ENCODE data around the gene COLEC12. TPM values are rescaled to one million over a fixed set of nuclear protein-coding genes. Genes with fewer than 3 reads are reported as not detected.
"Not testable (repeated sequence)": the region's sequence is repeated elsewhere in the genome, so short reads cannot be mapped to it uniquely, and the experiment has no call there.

Gene COLEC12
- total RNA-seq, 2 donors from 2014 or later = not detected

GRCh38 chr18:317618-318017 lies 182.9 kb downstream of the COLEC12 start:
- Mint-ChIP-seq H3K4me3 (no peak overlapping the region), H3K36me3 (no peaks in the 10 kb centered on the region), H3K27ac (no peak overlapping the region), H3K9me3 (no peaks in the 10 kb centered on the region), H3K27me3 (peaks cover 9 to 12% of the 10 kb centered on the region in 2 donors), H3K4me1 (ENCODE audit: low read depth in 2 of 2) (peaks cover 11 to 14% of the 10 kb centered on the region in 2 donors)
- no peak for ATAC-seq
- no peak for DNase-seq (ENCODE audit: low spot score)

- Mint-ChIP-seq H3K27ac (no peak overlapping the region), H3K4me1 (ENCODE audit: low read depth in 2 of 2) (peaks cover under 1 to 1% of the 10 kb centered on the region in 2 donors), H3K36me3 (no peaks in the 10 kb centered on the region), H3K9me3 (no peaks in the 10 kb centered on the region), H3K27me3 (peaks cover 5 to 7% of the 10 kb centered on the region in 2 donors), H3K4me3 (no peak overlapping the region)
- no peak for ATAC-seq
- no peak for DNase-seq (ENCODE audit: low spot score)
Observed at GRCh38 chr18:316393-316792, 184.1 kb downstream of the COLEC12 start.

- Mint-ChIP-seq H3K4me3 (no peak overlapping the region), H3K4me1 (ENCODE audit: low read depth in 2 of 2) (no peaks in the 10 kb centered on the region), H3K27me3 (peaks cover 7 to 8% of the 10 kb centered on the region in 2 donors), H3K27ac (no peak overlapping the region), H3K36me3 (no peaks in the 10 kb centered on the region), H3K9me3 (no peaks in the 10 kb centered on the region)
- no peak for ATAC-seq
- no peak for DNase-seq (ENCODE audit: low spot score)
Observed at GRCh38 chr18:313931-314330, 186.6 kb downstream of the COLEC12 start.

GRCh38 chr18:312415-312814 lies 188.1 kb downstream of the COLEC12 start:
- H3K36me3 Mint-ChIP-seq = no peaks in the 10 kb centered on the region
- ATAC-seq (no peak), DNase-seq (ENCODE audit: low spot score) (no peak)
- H3K4me1 Mint-ChIP-seq (ENCODE audit: low read depth in 2 of 2) = no peaks in the 10 kb centered on the region
- H3K27ac Mint-ChIP-seq = no peak overlapping the region
- H3K4me3 Mint-ChIP-seq = no peak overlapping the region
- peaks cover 12 to 20% of the 10 kb centered on the region in 2 donors for H3K27me3 Mint-ChIP-seq
- H3K9me3 Mint-ChIP-seq = no peaks in the 10 kb centered on the region

GRCh38 chr18:310042-310441 lies 190.5 kb downstream of the COLEC12 start:
- H3K27ac Mint-ChIP-seq = no peak overlapping the region
- H3K27me3 Mint-ChIP-seq = peaks cover 16 to 22% of the 10 kb centered on the region in 2 donors
- no peak for DNase-seq (ENCODE audit: low spot score)
- ATAC-seq = no peak
- H3K4me3 Mint-ChIP-seq = no peak overlapping the region
- H3K4me1 Mint-ChIP-seq (ENCODE audit: low read depth in 2 of 2) = no peaks in the 10 kb centered on the region
- H3K9me3 Mint-ChIP-seq = no peaks in the 10 kb centered on the region
- no peaks in the 10 kb centered on the region for H3K36me3 Mint-ChIP-seq

- H3K4me3 Mint-ChIP-seq; DNase-seq (ENCODE audit: low spot score); H3K9me3 Mint-ChIP-seq; ATAC-seq; H3K36me3 Mint-ChIP-seq; H3K27ac Mint-ChIP-seq; H3K4me1 Mint-ChIP-seq (ENCODE audit: low read depth in 2 of 2): not testable (repeated sequence)
- H3K27me3 Mint-ChIP-seq = peaks cover 16 to 22% of the 10 kb centered on the region in 2 donors
Observed at GRCh38 chr18:308086-308485, 192.4 kb downstream of the COLEC12 start.

- no peak overlapping the region for H3K27ac Mint-ChIP-seq
- H3K36me3 Mint-ChIP-seq = no peaks in the 10 kb centered on the region
- no peaks in the 10 kb centered on the region for H3K9me3 Mint-ChIP-seq
- H3K4me3 Mint-ChIP-seq = no peak overlapping the region
- H3K27me3 Mint-ChIP-seq = peaks cover 16 to 22% of the 10 kb centered on the region in 2 donors
- no peaks in the 10 kb centered on the region for H3K4me1 Mint-ChIP-seq (ENCODE audit: low read depth in 2 of 2)
- DNase-seq (ENCODE audit: low spot score) = no peak
- no peak for ATAC-seq
Observed at GRCh38 chr18:306608-307255, 193.8 kb downstream of the COLEC12 start.

DNA sequence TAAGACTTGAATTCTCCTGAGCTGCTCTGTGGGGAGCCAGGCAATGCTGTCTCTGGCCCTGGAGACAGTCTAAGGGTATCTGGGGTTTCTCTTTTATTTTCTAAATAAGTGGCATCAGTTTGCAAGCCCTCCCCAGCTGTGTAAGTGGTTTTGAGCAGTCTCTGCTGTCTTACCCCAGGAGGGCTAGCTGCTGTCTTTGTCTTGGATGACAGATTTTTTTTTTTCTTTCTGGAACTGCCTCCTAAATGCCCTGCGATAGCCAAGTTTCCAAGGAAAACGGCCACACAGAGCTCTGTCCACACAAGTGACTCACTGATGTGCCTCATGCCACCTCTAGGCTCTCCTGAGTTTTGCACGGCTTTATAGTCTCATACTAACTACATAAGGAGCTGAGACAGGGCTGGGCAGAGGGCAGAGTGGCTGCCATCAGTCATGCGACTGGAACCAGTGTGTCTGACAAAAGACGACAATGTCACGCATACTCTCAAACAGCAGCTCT lies 195.4 kb downstream of the COLEC12 start:
- H3K27me3 Mint-ChIP-seq = peaks cover 18 to 22% of the 10 kb centered on the region in 2 donors
- no peak overlapping the region for H3K4me3 Mint-ChIP-seq
- H3K4me1 Mint-ChIP-seq (ENCODE audit: low read depth in 2 of 2) = no peaks in the 10 kb centered on the region
- no peak for DNase-seq (ENCODE audit: low spot score)
- ATAC-seq = no peak
- no peak overlapping the region for H3K27ac Mint-ChIP-seq
- no peaks in the 10 kb centered on the region for H3K36me3 Mint-ChIP-seq
- no peaks in the 10 kb centered on the region for H3K9me3 Mint-ChIP-seq

GRCh38 chr18:303607-304006 lies 196.9 kb downstream of the COLEC12 start:
- no peaks in the 10 kb centered on the region for H3K9me3 Mint-ChIP-seq
- peaks cover 18 to 20% of the 10 kb centered on the region in 2 donors for H3K27me3 Mint-ChIP-seq
- ATAC-seq (no peak), DNase-seq (ENCODE audit: low spot score) (no peak)
- H3K4me3 Mint-ChIP-seq = no peak overlapping the region
- H3K27ac Mint-ChIP-seq = no peak overlapping the region
- no peaks in the 10 kb centered on the region for H3K36me3 Mint-ChIP-seq
- no peaks in the 10 kb centered on the region for H3K4me1 Mint-ChIP-seq (ENCODE audit: low read depth in 2 of 2)

GRCh38 chr18:303011-303410 lies 197.5 kb downstream of the COLEC12 start:
- Mint-ChIP-seq H3K36me3 (no peaks in the 10 kb centered on the region), H3K9me3 (no peaks in the 10 kb centered on the region), H3K4me1 (ENCODE audit: low read depth in 2 of 2) (no peaks in the 10 kb centered on the region), H3K27ac (no peak overlapping the region), H3K4me3 (no peak overlapping the region), H3K27me3 (peaks cover 13 to 14% of the 10 kb centered on the region in 2 donors)
- no peak for ATAC-seq
- no peak for DNase-seq (ENCODE audit: low spot score)

DNA sequence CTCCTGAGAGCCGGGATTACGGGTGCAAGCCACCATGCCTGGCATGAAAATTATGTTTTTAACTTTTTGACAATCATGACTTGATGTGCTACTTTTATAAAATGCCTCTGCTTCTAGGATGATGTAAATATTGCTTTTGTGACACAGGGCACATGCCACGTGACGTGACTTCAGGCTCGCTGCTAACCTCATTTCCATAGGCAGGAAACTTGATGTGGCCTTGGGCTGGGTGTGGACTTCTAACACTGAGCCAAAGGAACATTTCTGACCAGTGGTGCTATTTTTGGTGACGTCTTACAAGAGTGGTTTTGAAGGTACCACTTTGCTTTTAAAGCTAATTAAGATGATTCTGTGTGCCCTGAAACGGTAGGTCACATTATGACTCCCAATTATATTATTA lies 198.4 kb downstream of the COLEC12 start:
- Mint-ChIP-seq H3K9me3 (no peaks in the 10 kb centered on the region), H3K4me3 (no peak overlapping the region), H3K27ac (no peak overlapping the region), H3K36me3 (no peaks in the 10 kb centered on the region), H3K27me3 (peaks cover 5 to 13% of the 10 kb centered on the region in 2 donors), H3K4me1 (ENCODE audit: low read depth in 2 of 2) (no peaks in the 10 kb centered on the region)
- DNase-seq (ENCODE audit: low spot score) = no peak
- no peak for ATAC-seq

- H3K4me3 Mint-ChIP-seq = no peak overlapping the region
- ATAC-seq (no peak), DNase-seq (ENCODE audit: low spot score) (no peak)
- H3K27me3 Mint-ChIP-seq = peaks cover 0 to 10% of the 10 kb centered on the region in 2 donors
- H3K36me3 Mint-ChIP-seq = no peaks in the 10 kb centered on the region
- H3K27ac Mint-ChIP-seq = no peak overlapping the region
- no peaks in the 10 kb centered on the region for H3K4me1 Mint-ChIP-seq (ENCODE audit: low read depth in 2 of 2)
- no peaks in the 10 kb centered on the region for H3K9me3 Mint-ChIP-seq
Observed at GRCh38 chr18:297936-298335, 202.6 kb downstream of the COLEC12 start.

DNA sequence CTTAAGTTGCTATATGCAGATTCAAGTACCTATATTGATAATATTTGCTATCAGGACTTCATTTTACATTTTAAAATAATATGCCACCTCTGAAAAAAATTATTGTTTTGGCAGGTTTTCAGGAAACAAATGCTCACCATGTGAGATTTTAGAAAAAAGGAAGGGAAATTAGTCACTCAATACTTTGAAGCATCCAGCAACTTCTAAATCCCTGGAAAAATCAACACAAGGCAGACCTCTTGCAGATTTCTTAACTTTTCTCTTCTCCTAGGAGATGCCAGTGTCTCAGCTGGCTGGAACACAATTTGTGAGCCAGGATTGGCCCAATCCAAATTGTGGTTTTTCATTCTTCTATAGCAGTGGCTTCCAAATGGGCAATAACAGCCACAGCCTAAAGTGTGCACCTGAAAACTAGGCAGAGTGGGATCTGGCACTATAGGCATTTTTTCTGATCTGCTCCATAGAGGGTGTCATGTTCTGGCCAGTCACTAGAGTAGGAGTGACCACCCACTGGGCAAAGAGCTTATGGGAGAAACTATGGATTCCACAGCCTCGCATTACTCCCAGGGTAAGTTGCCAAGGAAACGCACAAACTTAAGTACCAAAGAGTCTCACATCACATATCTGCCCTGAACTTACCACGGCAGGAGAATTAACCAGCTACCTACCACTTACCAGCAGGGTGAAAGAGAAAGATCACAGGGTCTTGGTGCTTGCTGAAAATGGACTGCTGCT lies 204.6 kb downstream of the COLEC12 start:
- DNase-seq (ENCODE audit: low spot score) (no peak), ATAC-seq (no peak)
- H3K4me1 Mint-ChIP-seq (ENCODE audit: low read depth in 2 of 2) = no peaks in the 10 kb centered on the region
- no peaks in the 10 kb centered on the region for H3K9me3 Mint-ChIP-seq
- H3K36me3 Mint-ChIP-seq = no peaks in the 10 kb centered on the region
- no peak overlapping the region for H3K4me3 Mint-ChIP-seq
- H3K27me3 Mint-ChIP-seq = peaks cover 0 to 11% of the 10 kb centered on the region in 2 donors
- no peak overlapping the region for H3K27ac Mint-ChIP-seq

- no peaks in the 10 kb centered on the region for H3K9me3 Mint-ChIP-seq
- no peak for ATAC-seq
- no peaks in the 10 kb centered on the region for H3K36me3 Mint-ChIP-seq
- no peak overlapping the region for H3K27ac Mint-ChIP-seq
- DNase-seq (ENCODE audit: low spot score) = no peak
- no peaks in the 10 kb centered on the region for H3K4me1 Mint-ChIP-seq (ENCODE audit: low read depth in 2 of 2)
- H3K4me3 Mint-ChIP-seq = no peak overlapping the region
- peaks cover 0 to 9% of the 10 kb centered on the region in 2 donors for H3K27me3 Mint-ChIP-seq
Observed at GRCh38 chr18:294566-294965, 205.9 kb downstream of the COLEC12 start.
